GM10266 (cell line): ENCODE data around the gene PIEZO2.

Experiments
- DNase-seq: peaks from one replicate; pipeline ENCODE4 v3.0.0; 2012; ENCODE audit errors: extremely low spot score
- TF ChIP-seq, protein P1 (sequence below): IDR thresholded peaks from 2 replicates; pipeline ENCODE4 v1.5.1; 2012; ENCODE audit warnings: mild to moderate bottlenecking, low read depth; ENCODE audit not compliant: control insufficient read depth, insufficient read depth; ENCODE audit errors: missing control alignments

The PIEZO2 gene

DNA sequence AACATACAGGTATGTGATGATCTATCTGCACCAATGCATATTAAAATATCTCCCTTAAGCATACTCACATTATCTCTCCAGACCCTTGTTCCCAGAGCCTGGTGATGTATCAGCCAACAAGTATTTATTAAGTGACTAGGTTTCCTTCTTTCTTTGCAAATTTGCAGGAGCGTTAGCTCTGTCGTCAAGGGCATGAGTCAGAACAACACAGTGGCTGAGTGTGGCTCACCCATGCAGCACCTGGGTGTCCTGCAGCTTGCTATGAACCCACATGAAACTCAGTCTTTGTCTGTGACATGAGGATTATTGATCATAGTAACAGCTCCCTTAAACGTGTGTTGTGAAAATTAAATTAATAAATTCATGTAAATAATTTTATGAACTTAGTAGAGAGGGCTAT lies 96.6 kb downstream of the PIEZO2 start:
- DNase-seq = no peak
- TF ChIP-seq, protein P1, sequence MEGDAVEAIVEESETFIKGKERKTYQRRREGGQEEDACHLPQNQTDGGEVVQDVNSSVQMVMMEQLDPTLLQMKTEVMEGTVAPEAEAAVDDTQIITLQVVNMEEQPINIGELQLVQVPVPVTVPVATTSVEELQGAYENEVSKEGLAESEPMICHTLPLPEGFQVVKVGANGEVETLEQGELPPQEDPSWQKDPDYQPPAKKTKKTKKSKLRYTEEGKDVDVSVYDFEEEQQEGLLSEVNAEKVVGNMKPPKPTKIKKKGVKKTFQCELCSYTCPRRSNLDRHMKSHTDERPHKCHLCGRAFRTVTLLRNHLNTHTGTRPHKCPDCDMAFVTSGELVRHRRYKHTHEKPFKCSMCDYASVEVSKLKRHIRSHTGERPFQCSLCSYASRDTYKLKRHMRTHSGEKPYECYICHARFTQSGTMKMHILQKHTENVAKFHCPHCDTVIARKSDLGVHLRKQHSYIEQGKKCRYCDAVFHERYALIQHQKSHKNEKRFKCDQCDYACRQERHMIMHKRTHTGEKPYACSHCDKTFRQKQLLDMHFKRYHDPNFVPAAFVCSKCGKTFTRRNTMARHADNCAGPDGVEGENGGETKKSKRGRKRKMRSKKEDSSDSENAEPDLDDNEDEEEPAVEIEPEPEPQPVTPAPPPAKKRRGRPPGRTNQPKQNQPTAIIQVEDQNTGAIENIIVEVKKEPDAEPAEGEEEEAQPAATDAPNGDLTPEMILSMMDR = no peak

- TF ChIP-seq, protein P1 = no peak
- DNase-seq = no peak
Measured at GRCh38 chr18:11051462-11051861, 97.9 kb downstream of the PIEZO2 start.

DNA sequence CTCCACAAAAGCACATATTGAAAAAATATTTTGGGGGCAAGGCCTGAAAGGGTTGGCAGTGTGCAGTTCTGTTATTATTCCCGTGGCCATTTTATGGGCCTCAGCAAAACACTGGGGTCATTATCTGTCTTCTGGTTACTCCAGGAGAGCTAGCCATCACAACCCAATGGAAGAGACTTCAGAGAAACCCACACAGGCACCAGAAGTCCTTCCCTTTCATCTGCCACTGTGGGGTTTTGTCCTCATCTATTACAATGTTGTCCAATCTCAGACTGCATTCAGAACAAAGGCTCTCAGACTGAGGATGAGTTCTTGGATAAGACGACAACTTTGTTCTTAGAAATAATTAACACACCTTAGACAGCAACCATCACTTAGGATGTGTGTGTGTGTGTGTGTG lies 98.4 kb downstream of the PIEZO2 start:
- DNase-seq = no peak
- TF ChIP-seq, protein P1 = no peak

- no peak for DNase-seq
- TF ChIP-seq, protein P1 = no peak
Measured at GRCh38 chr18:11047817-11048216, 101.6 kb downstream of the PIEZO2 start.

DNA sequence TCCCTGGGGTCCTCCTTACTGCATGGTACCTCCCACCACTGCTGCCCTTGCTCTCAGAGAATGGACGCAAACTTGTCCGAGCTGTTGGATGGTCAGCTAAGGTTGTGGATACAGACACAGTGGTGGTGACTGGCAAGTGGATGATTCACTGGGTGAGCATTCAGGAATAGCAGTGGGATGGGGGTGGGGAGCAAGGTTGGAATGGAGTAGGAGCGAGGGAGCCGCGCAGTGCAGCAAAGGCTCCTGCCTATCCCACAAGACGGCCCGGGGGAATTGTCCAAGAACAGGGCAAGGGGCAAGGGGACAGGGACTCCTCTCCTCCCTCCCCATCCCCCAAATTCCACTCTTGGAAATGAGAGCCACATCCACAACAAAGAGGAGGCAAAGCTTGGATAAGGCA lies 102.2 kb downstream of the PIEZO2 start:
- TF ChIP-seq, protein P1 = no peak
- DNase-seq = no peak

DNA sequence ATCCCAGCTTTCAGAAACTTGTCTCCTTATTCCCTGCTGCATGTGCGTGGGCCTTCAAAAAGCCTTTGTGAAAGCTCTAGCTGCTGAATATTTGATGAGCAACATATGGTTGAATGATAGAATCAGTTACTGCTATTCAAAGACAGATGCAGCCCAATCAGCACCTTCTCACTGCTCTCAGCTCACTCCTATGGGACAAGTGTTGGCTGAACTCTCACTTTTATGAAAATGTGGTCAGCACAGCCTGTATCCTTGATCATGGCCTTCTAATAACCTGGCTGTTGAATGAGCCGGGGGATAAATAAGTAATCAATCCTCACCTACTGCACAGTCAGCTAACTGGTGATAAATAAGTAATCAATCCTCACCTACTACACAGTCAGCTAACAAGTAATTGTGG lies 103.2 kb downstream of the PIEZO2 start:
- TF ChIP-seq, protein P1 = no peak
- DNase-seq = no peak

DNA sequence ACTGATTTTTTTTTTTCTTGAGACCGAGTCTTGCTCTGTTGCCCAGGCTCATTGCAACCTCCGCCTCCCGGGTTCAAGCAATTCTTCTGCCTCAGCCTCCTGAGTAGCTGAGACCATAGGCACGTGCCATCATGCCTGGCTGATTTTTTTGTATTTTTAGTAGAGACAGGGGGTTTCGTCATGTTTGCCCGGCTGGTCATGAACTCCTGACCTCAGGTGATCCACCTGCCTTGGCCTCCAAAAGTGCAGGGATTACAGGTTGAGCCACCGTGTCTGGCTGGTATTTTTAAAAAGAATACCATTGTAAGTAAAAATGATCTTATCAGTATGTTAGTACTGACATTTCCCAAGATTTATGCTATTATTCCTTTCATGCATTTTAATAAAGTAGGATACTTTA lies 105.7 kb downstream of the PIEZO2 start:
- TF ChIP-seq, protein P1 = no peak
- DNase-seq = no peak

GRCh38 chr18:11042247-11042646 lies 107.1 kb downstream of the PIEZO2 start:
- TF ChIP-seq, protein P1 = no peak
- DNase-seq = no peak
